ENCODE data around the gene GPX6.

GPX6 gene

DNA sequence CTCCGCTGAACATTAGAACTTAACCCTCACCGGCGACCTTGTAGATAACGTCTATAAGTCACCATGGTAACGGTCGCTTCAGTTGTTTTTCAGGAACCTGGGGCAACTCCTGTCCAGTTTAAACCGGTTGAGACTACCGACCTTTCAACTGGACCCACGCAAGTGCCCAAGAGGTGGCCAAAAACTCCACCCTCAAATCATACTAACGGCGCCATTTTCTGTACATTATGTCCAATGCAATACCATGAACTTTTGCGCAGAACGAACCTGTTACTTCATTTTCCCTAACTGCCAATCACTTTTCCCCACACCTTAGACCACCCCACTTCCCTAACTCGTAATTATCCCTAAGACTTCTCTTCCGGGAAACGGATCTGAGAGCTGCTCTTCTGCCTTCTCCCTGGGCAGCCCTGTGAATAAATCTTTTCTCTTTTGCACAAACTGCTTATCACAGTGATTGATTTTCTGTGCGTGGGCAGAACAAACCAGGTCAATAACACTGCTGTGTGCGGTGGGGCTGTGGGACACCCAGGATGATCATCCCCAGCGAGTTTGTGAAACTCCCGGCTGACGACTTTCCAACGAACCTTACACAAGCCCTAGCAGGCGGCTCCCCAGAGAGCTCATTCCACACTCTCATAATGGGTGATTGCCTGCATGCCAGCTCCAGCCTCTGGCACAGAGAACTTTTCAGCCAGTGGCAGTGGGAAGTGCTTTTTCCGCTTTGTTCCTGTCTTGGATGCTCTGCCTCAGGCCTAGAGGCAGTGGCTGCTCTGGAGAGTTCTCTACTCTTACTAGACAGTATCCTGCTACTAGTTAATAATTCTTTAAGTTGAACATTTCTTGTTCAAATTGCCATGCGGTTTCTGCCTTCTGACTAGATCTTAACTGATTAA, 38.6 kb upstream of the GPX6 start:
- no peak for TF ChIP-seq TCF12 (IDR thresholded peaks at IDR 0.05; ENCODE audit: low read depth)
- TF ChIP-seq ZBTB7A (IDR thresholded peaks at IDR 0.05; ENCODE audit: low read depth) = no peak
- TF ChIP-seq CEBPB (IDR thresholded peaks at IDR 0.05) = no peak
- no peak for TF ChIP-seq YY1 (IDR thresholded peaks at IDR 0.05; ENCODE audit: low read depth)
- TF ChIP-seq RAD21 (IDR thresholded peaks at IDR 0.05; ENCODE audit: low read depth) = no peak
- TF ChIP-seq CREB1 (IDR thresholded peaks at IDR 0.05; ENCODE audit: low read depth) = no peak
- TF ChIP-seq, protein P1, sequence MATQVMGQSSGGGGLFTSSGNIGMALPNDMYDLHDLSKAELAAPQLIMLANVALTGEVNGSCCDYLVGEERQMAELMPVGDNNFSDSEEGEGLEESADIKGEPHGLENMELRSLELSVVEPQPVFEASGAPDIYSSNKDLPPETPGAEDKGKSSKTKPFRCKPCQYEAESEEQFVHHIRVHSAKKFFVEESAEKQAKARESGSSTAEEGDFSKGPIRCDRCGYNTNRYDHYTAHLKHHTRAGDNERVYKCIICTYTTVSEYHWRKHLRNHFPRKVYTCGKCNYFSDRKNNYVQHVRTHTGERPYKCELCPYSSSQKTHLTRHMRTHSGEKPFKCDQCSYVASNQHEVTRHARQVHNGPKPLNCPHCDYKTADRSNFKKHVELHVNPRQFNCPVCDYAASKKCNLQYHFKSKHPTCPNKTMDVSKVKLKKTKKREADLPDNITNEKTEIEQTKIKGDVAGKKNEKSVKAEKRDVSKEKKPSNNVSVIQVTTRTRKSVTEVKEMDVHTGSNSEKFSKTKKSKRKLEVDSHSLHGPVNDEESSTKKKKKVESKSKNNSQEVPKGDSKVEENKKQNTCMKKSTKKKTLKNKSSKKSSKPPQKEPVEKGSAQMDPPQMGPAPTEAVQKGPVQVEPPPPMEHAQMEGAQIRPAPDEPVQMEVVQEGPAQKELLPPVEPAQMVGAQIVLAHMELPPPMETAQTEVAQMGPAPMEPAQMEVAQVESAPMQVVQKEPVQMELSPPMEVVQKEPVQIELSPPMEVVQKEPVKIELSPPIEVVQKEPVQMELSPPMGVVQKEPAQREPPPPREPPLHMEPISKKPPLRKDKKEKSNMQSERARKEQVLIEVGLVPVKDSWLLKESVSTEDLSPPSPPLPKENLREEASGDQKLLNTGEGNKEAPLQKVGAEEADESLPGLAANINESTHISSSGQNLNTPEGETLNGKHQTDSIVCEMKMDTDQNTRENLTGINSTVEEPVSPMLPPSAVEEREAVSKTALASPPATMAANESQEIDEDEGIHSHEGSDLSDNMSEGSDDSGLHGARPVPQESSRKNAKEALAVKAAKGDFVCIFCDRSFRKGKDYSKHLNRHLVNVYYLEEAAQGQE (IDR thresholded peaks at IDR 0.05; ENCODE audit: low read depth) = no peak
- TF ChIP-seq, protein P2, sequence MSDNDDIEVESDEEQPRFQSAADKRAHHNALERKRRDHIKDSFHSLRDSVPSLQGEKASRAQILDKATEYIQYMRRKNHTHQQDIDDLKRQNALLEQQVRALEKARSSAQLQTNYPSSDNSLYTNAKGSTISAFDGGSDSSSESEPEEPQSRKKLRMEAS (IDR thresholded peaks at IDR 0.05) = no peak
- no peak for TF ChIP-seq EGR1 (IDR thresholded peaks at IDR 0.05)
- TF ChIP-seq NFIC (IDR thresholded peaks at IDR 0.05) = no peak

DNA sequence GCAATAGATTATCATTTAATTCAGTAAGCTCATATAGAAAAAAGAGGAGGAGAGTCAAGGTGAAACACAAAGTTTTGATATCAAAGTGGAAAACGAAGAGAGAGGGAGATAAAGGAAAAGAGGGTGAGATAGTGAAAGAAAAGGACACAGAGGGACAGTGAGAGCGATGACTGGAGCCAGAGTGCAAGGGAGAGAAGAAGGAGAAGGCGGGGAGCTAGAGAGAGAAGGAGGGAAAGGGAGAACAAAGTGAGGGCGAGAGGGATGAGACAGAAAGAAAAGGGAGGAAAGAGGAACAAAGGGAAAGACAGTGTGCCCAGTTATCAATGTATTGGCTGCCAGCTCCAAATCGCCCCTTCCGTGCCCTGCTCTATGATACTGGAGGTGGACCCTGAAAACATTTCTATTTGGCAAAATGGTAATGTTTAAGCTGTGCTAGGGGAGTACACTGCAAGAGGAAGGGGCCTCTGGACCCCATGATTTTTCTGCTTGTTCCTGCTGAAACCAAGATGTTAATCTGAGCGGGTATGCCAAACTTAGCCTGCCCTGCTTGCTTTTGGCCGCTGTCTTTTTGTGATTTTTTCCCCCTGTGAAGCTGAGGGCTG, 37.9 kb upstream of the GPX6 start:
- TF ChIP-seq CEBPB (IDR thresholded peaks at IDR 0.05) (no peak), CREB1 (IDR thresholded peaks at IDR 0.05; ENCODE audit: low read depth) (no peak)

DNA sequence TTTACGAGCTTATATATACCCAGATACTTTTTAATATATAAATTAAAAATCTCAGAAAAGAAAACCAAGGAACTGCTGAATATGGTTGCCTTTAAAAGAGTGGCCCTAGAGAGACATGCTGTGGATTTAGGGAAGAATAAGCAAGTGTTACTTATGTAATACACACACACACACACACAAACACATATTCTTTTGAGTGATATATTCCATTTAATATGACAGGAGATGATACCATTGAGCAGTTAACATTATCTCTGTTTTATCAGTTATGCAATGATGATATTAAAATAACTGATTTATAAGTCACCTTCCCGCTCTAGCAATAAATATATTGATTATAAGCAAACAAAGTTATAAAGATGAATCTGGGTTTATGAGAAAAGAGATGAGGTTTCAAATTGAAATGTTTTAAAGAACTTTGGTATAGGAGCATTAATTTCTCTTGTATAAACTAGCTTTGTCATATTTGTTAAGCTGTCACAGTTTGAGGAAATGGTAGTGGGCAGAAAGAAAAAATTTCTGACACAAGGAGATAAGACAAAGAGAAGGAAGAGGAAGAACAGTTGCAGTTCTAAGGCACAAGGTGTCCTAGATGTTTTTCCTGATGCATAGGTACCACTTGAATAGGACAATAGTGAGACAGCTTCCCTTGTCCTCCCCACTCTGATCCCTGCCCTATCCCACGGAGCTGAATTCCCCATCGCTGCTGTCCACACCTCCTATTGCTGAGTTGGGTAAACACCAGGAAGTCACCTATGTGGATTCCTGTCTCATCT, 36.5 kb upstream of the GPX6 start:
- TF ChIP-seq, protein P2 (IDR thresholded peaks at IDR 0.05) = no peak
- TF ChIP-seq, protein P1 (IDR thresholded peaks at IDR 0.05; ENCODE audit: low read depth) = no peak
- TF ChIP-seq, protein P3, sequence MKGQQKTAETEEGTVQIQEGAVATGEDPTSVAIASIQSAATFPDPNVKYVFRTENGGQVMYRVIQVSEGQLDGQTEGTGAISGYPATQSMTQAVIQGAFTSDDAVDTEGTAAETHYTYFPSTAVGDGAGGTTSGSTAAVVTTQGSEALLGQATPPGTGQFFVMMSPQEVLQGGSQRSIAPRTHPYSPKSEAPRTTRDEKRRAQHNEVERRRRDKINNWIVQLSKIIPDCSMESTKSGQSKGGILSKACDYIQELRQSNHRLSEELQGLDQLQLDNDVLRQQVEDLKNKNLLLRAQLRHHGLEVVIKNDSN (IDR thresholded peaks at IDR 0.05) = no peak
- TF ChIP-seq TAF1 (IDR thresholded peaks at IDR 0.05; ENCODE audit: low read depth) (no peak), YY1 (IDR thresholded peaks at IDR 0.05; ENCODE audit: low read depth) (no peak), CEBPB (IDR thresholded peaks at IDR 0.05) (no peak), FOXM1 (IDR thresholded peaks at IDR 0.05; ENCODE audit: borderline replicate concordance, low read depth) (no peak), TCF12 (IDR thresholded peaks at IDR 0.05; ENCODE audit: low read depth) (no peak), EGR1 (IDR thresholded peaks at IDR 0.05) (no peak), EP300 (IDR thresholded peaks at IDR 0.05; ENCODE audit: borderline replicate concordance) (no peak), CREB1 (IDR thresholded peaks at IDR 0.05; ENCODE audit: low read depth) (no peak), NFIC (IDR thresholded peaks at IDR 0.05) (no peak), ZBTB7A (IDR thresholded peaks at IDR 0.05; ENCODE audit: low read depth) (no peak), TEAD4 (IDR thresholded peaks at IDR 0.05) (no peak), RAD21 (IDR thresholded peaks at IDR 0.05; ENCODE audit: low read depth) (no peak)

DNA sequence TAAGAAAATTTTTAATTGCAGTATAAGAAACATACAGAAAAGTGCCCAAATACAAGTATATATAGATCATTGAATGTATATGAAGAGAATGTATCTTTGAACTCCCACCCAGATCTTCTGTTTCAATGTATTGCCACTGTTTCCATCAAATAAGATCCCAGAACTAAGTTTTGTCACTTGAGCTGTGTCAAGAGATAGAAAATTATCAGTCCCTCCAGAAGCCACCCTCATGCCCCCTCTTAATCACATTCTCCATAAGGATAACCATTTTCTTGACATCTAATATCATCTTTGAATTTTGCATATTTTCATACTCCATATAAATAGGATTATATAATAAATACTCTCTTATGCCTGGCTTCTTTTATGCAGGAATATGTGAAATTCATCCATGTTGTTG, 30.4 kb upstream of the GPX6 start:
- TF ChIP-seq EGR1 (IDR thresholded peaks at IDR 0.05) (no peak), CREB1 (IDR thresholded peaks at IDR 0.05; ENCODE audit: low read depth) (no peak), TCF12 (IDR thresholded peaks at IDR 0.05; ENCODE audit: low read depth) (no peak), TEAD4 (IDR thresholded peaks at IDR 0.05) (no peak)
- TF ChIP-seq, protein P3 (IDR thresholded peaks at IDR 0.05) = no peak

Data from Ishikawa (cell line).